ENCODE data around the gene EPS8L3.

GRCh38 chr1:109793089-109793485 lies 29.4 kb upstream of the EPS8L3 start:
- no peak for TF ChIP-seq CTCF (IDR thresholded peaks at IDR 0.05; ENCODE audit: extremely low read depth in 1 of 2, insufficient read depth in 1 of 2, low read depth in 1 of 2, low read length in 2 of 2)
- no peak for TF ChIP-seq POLR2A (IDR thresholded peaks at IDR 0.05; ENCODE audit: low read depth, low read length)
- no peak for TF ChIP-seq EZH2 (IDR thresholded peaks at IDR 0.05; ENCODE audit: borderline replicate concordance, low read depth, low read length, severe bottlenecking)

Data from endothelial cell of umbilical vein (primary cell).